ENCODE measurements around the gene CSNK2A3.

The CSNK2A3 gene

DNA sequence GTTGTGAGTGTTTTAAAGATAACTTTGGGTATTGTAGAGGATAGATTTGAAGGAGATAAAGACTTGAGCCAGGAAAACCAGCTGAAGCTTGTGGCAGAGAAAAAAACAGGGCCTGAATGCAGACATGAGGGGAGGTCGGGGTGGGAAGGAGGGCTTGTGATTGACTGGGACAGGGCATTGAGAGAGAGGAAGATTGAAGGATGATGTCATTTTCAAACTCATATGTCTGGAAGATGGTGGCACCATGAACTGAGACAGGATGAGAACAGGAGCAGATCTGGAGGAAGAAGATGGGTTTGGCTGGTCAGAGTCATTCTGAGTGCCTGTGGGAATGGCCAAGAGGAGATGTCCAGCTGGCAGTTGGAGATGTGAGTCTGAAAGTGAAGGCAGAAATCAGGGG, 14.7 kb downstream of the CSNK2A3 start:
- Histone ChIP-seq H3K36me3 (ENCODE audit: insufficient read depth, low read length) (no peaks in the 10 kb centered on the region), H3K9me3 (ENCODE audit: insufficient read depth, low read length, severe bottlenecking) (no peaks in the 10 kb centered on the region), H3K27me3 (ENCODE audit: insufficient read depth, low read length, poor library complexity) (peaks cover 26% of the 10 kb centered on the region), H4K20me1 (ENCODE audit: insufficient read depth, low read length) (no peaks in the 10 kb centered on the region), H3K4me3 (ENCODE audit: low read depth in 1 of 2, low read length in 2 of 2) (no peak overlapping the region), H3K4me1 (ENCODE audit: insufficient read depth, low read length) (no peaks in the 10 kb centered on the region), H2AFZ (ENCODE audit: low read depth, low read length) (no peak overlapping the region), H3K27ac (ENCODE audit: low read length) (no peak overlapping the region), H3K79me2 (ENCODE audit: insufficient read depth, low read length) (no peaks in the 10 kb centered on the region), H3K9ac (ENCODE audit: low read depth, low read length) (no peak overlapping the region), H3K4me2 (ENCODE audit: insufficient read depth, low read length) (no peak overlapping the region)
- ATAC-seq (ENCODE audit: insufficient read depth, low read depth), result no peak
- no peak for DNase-seq
- TF ChIP-seq, protein P1, sequence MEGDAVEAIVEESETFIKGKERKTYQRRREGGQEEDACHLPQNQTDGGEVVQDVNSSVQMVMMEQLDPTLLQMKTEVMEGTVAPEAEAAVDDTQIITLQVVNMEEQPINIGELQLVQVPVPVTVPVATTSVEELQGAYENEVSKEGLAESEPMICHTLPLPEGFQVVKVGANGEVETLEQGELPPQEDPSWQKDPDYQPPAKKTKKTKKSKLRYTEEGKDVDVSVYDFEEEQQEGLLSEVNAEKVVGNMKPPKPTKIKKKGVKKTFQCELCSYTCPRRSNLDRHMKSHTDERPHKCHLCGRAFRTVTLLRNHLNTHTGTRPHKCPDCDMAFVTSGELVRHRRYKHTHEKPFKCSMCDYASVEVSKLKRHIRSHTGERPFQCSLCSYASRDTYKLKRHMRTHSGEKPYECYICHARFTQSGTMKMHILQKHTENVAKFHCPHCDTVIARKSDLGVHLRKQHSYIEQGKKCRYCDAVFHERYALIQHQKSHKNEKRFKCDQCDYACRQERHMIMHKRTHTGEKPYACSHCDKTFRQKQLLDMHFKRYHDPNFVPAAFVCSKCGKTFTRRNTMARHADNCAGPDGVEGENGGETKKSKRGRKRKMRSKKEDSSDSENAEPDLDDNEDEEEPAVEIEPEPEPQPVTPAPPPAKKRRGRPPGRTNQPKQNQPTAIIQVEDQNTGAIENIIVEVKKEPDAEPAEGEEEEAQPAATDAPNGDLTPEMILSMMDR (IDR thresholded peaks at IDR 0.05; ENCODE audit: borderline replicate concordance, extremely low read depth, low read length, poor library complexity, severe bottlenecking), result no peak
- TF ChIP-seq EZH2 (IDR thresholded peaks at IDR 0.05; ENCODE audit: borderline replicate concordance, low read depth, low read length, severe bottlenecking), result no peak

DNA sequence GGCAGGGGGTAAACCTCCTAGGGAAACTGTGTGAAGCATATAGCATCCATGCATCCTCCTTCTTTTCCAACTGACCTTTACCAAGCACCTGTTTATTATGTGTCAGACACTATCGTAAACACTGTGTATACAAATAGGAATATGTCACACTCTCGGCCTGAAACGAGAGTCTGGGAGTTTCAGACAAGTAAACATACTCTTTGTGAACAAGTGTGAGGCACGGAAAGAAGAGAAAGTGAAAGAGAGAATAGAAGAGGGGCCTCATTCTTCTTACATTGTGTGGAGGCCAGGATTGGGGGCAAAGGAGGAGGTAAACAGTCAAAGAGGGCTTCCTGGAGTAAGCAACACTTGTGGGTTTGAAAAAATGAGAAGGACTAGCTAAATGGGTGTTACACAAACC, 16.4 kb downstream of the CSNK2A3 start:
- Histone ChIP-seq H3K27ac (ENCODE audit: low read length) (no peak overlapping the region), H2AFZ (ENCODE audit: low read depth, low read length) (no peak overlapping the region), H3K4me2 (ENCODE audit: insufficient read depth, low read length) (no peak overlapping the region), H3K9ac (ENCODE audit: low read depth, low read length) (no peak overlapping the region), H4K20me1 (ENCODE audit: insufficient read depth, low read length) (no peaks in the 10 kb centered on the region), H3K4me1 (ENCODE audit: insufficient read depth, low read length) (no peaks in the 10 kb centered on the region), H3K9me3 (ENCODE audit: insufficient read depth, low read length, severe bottlenecking) (no peaks in the 10 kb centered on the region), H3K4me3 (ENCODE audit: low read depth in 1 of 2, low read length in 2 of 2) (no peak overlapping the region), H3K36me3 (ENCODE audit: insufficient read depth, low read length) (no peaks in the 10 kb centered on the region), H3K79me2 (ENCODE audit: insufficient read depth, low read length) (no peaks in the 10 kb centered on the region), H3K27me3 (ENCODE audit: insufficient read depth, low read length, poor library complexity) (peaks cover 26% of the 10 kb centered on the region)
- DNase-seq (no peak), ATAC-seq (ENCODE audit: insufficient read depth, low read depth) (peak; percentile 40; the same call in 1 of the 3 replicates)
- no peak for TF ChIP-seq EZH2 (IDR thresholded peaks at IDR 0.05; ENCODE audit: borderline replicate concordance, low read depth, low read length, severe bottlenecking)
- TF ChIP-seq, protein P1 (IDR thresholded peaks at IDR 0.05; ENCODE audit: borderline replicate concordance, extremely low read depth, low read length, poor library complexity, severe bottlenecking), result no peak

DNA sequence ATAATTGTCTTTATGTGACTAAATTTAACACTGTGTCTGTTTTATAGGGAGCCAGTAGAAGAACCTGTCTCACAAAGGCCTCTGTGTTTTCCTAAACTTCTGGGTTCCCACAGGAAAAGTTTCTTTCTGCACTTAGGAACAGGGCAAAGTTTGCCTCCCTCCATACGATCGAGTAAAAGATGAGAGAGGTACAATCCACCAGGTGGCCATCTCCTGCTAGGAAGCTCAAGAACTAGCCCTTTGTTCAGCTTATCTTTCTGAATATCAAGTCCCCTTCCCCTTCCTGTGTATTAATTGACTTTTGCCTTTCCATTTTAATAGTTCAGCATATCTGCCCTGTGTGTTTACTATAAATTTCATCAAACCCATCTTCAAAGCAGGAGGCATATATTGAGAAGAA, 18.0 kb downstream of the CSNK2A3 start:
- Histone ChIP-seq H3K4me2 (ENCODE audit: insufficient read depth, low read length) (no peak overlapping the region), H4K20me1 (ENCODE audit: insufficient read depth, low read length) (no peaks in the 10 kb centered on the region), H3K79me2 (ENCODE audit: insufficient read depth, low read length) (no peaks in the 10 kb centered on the region), H2AFZ (ENCODE audit: low read depth, low read length) (no peak overlapping the region), H3K4me3 (ENCODE audit: low read depth in 1 of 2, low read length in 2 of 2) (no peak overlapping the region), H3K27me3 (ENCODE audit: insufficient read depth, low read length, poor library complexity) (peaks cover 23% of the 10 kb centered on the region), H3K9ac (ENCODE audit: low read depth, low read length) (no peak overlapping the region), H3K4me1 (ENCODE audit: insufficient read depth, low read length) (no peaks in the 10 kb centered on the region), H3K27ac (ENCODE audit: low read length) (no peak overlapping the region), H3K36me3 (ENCODE audit: insufficient read depth, low read length) (no peaks in the 10 kb centered on the region), H3K9me3 (ENCODE audit: insufficient read depth, low read length, severe bottlenecking) (no peaks in the 10 kb centered on the region)
- no peak for ATAC-seq (ENCODE audit: insufficient read depth, low read depth)
- no peak for TF ChIP-seq EZH2 (IDR thresholded peaks at IDR 0.05; ENCODE audit: borderline replicate concordance, low read depth, low read length, severe bottlenecking)
- TF ChIP-seq, protein P1 (IDR thresholded peaks at IDR 0.05; ENCODE audit: borderline replicate concordance, extremely low read depth, low read length, poor library complexity, severe bottlenecking), result no peak
- DNase-seq, result no peak

DNA sequence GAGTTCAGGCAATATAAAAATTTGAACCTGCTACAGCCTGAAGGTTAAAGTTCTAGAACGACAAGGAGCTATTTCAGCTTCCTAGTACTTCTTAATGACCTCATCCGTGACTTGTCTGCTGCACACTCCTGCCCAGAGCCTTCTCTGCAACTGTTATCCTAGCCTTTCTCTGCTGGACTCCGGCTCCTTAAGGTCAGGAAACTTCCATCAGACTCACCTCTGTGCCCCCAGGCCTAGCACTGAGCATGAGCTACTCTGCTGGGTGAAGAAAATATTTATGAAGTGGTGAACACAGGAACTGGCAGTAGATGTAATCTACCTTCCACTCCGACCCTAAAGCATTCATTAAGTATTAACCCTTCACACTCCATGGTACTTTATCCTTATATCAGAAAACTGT, 18.4 kb downstream of the CSNK2A3 start:
- no peak overlapping the region for H2AFZ ChIP-seq (ENCODE audit: low read depth, low read length)
- no peaks in the 10 kb centered on the region for H4K20me1 ChIP-seq (ENCODE audit: insufficient read depth, low read length)
- no peaks in the 10 kb centered on the region for H3K79me2 ChIP-seq (ENCODE audit: insufficient read depth, low read length)
- no peak overlapping the region for H3K4me2 ChIP-seq (ENCODE audit: insufficient read depth, low read length)
- ATAC-seq (ENCODE audit: insufficient read depth, low read depth), result no peak
- TF ChIP-seq, protein P1 (IDR thresholded peaks at IDR 0.05; ENCODE audit: borderline replicate concordance, extremely low read depth, low read length, poor library complexity, severe bottlenecking), result no peak
- TF ChIP-seq EZH2 (IDR thresholded peaks at IDR 0.05; ENCODE audit: borderline replicate concordance, low read depth, low read length, severe bottlenecking), result no peak
- no peak for DNase-seq
- H3K9ac ChIP-seq (ENCODE audit: low read depth, low read length), result no peak overlapping the region
- no peak overlapping the region for H3K4me3 ChIP-seq (ENCODE audit: low read depth in 1 of 2, low read length in 2 of 2)
- no peak overlapping the region for H3K27ac ChIP-seq (ENCODE audit: low read length)
- no peaks in the 10 kb centered on the region for H3K9me3 ChIP-seq (ENCODE audit: insufficient read depth, low read length, severe bottlenecking)
- H3K4me1 ChIP-seq (ENCODE audit: insufficient read depth, low read length), result no peaks in the 10 kb centered on the region
- no peaks in the 10 kb centered on the region for H3K36me3 ChIP-seq (ENCODE audit: insufficient read depth, low read length)
- H3K27me3 ChIP-seq (ENCODE audit: insufficient read depth, low read length, poor library complexity), result peaks cover 27% of the 10 kb centered on the region

All from DND-41 (cell line).